DND-41 (cell line): ENCODE data around the gene OTX1.

Source experiments
- EZH2 ChIP-seq: IDR thresholded peaks from 3 replicates; pipeline ENCODE4 v1.6.1; 2012; ENCODE audit warnings: borderline replicate concordance, low read depth, mild to moderate bottlenecking, moderate library complexity, low read length, inconsistent platforms; ENCODE audit not compliant: severe bottlenecking
- TF ChIP-seq, protein P1 (sequence below): IDR thresholded peaks from 2 replicates; pipeline ENCODE4 v1.5.1; 2012; ENCODE audit warnings: borderline replicate concordance, low read length, moderate library complexity, mild to moderate bottlenecking; ENCODE audit not compliant: poor library complexity, severe bottlenecking; ENCODE audit errors: extremely low read depth

DNA sequence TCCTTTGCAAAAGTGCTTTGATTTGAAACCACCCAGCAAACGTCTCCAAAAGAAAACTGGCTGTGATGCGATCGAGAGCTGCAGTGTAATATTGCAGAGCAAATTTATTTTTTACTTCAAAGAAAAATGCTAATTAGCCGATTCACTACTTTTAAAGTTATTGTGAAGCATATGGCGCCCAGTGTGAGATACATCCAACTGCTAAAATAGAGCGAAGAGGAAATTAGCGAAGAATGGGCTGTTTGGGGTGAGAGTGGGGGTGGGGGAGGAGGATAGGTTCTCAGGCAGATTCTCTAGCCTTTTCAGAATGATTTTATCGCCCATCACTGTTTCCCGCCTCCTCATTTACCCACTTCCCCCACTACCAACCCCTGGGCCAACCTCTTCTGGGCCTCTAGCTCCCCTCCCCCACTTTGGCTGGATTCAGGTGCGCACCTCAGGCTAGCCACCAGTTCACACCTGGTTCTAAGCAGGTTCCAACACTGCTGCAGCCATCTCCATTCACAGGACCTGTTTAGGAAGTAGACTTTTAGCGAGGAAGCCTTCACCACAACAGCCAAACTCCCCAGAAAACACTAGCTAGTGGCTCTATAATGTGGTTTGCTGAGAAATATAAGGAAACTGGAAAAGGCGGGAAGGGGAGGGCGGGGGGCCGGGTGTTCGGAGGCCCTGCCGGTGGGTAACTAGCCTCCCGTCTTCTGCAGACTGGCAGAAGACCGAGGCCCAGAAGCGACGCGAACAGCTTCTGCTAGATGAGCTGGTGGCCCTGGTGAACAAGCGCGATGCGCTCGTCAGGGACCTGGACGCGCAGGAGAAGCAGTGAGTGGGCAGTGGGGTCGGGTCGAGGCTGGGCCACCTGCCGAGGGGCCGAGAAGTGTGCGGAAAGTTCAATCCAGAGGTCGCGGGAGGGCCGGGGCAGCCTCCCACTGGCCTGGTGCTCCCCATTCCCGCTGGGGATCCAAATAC, 6.0 kb upstream of the OTX1 start:
- TF ChIP-seq, protein P1, sequence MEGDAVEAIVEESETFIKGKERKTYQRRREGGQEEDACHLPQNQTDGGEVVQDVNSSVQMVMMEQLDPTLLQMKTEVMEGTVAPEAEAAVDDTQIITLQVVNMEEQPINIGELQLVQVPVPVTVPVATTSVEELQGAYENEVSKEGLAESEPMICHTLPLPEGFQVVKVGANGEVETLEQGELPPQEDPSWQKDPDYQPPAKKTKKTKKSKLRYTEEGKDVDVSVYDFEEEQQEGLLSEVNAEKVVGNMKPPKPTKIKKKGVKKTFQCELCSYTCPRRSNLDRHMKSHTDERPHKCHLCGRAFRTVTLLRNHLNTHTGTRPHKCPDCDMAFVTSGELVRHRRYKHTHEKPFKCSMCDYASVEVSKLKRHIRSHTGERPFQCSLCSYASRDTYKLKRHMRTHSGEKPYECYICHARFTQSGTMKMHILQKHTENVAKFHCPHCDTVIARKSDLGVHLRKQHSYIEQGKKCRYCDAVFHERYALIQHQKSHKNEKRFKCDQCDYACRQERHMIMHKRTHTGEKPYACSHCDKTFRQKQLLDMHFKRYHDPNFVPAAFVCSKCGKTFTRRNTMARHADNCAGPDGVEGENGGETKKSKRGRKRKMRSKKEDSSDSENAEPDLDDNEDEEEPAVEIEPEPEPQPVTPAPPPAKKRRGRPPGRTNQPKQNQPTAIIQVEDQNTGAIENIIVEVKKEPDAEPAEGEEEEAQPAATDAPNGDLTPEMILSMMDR, result no peak
- no peak for TF ChIP-seq EZH2
